Nephron progenitor cell (in vitro differentiated cells): ENCODE results near the gene ANO9.

ENCODE experiments used
- DNase-seq: peaks from one replicate; pipeline ENCODE4 v3.0.0; 2021
- H3K27ac Mint-ChIP-seq: 2 replicates; pipeline ENCODE4 v1.8.0; 2021; ENCODE audit warnings: mild to moderate bottlenecking, moderate library complexity, mixed read lengths
- H3K27me3 Mint-ChIP-seq: 2 replicates; pipeline ENCODE4 v1.8.0; 2021; ENCODE audit warnings: mild to moderate bottlenecking, low read depth, mixed read lengths; ENCODE audit not compliant: poor library complexity
- H3K36me3 Mint-ChIP-seq: 2 replicates; pipeline ENCODE4 v1.8.0; 2021; ENCODE audit warnings: low read depth, mixed read lengths
- H3K4me1 Mint-ChIP-seq: 2 replicates; pipeline ENCODE4 v1.8.0; 2021; ENCODE audit warnings: mixed read lengths
- H3K4me3 Mint-ChIP-seq: 2 replicates; pipeline ENCODE4 v1.8.0; 2021; ENCODE audit warnings: mild to moderate bottlenecking, moderate library complexity, mixed read lengths
- H3K9me3 Mint-ChIP-seq: 2 replicates; pipeline ENCODE4 v1.8.0; 2021; ENCODE audit warnings: mild to moderate bottlenecking, moderate library complexity, mixed read lengths
- CTCF ChIP-seq: fragments of 200-600 bp; sonication (generic); IDR thresholded peaks from 2 replicates; pipeline ENCODE4 v1.5.0; 2021; ENCODE audit warnings: antibody characterized with exemption

ANO9 gene

GRCh38 chr11:384511-384910 lies 57.3 kb downstream of the ANO9 start:
- DNase-seq: no peak
- Mint-ChIP-seq H3K4me1 (peaks cover 38% of the 10 kb centered on the region), H3K4me3 (no peak overlapping the region), H3K27ac (no peak overlapping the region), H3K27me3 (peaks cover 3% of the 10 kb centered on the region), H3K36me3 (peaks cover 40% of the 10 kb centered on the region), H3K9me3 (peaks cover 17% of the 10 kb centered on the region)
- no peak for TF ChIP-seq CTCF

- Mint-ChIP-seq H3K36me3 (peaks cover 50% of the 10 kb centered on the region), H3K4me3 (no peak overlapping the region), H3K9me3 (peaks cover 17% of the 10 kb centered on the region), H3K4me1 (peaks cover 28% of the 10 kb centered on the region), H3K27ac (peak overlapping the region; percentile 83), H3K27me3 (peaks cover 3% of the 10 kb centered on the region)
- DNase-seq: no peak
- no peak for TF ChIP-seq CTCF
Measured at GRCh38 chr11:383431-383830, 58.4 kb downstream of the ANO9 start.

GRCh38 chr11:382081-382629 lies 59.7 kb downstream of the ANO9 start:
- Mint-ChIP-seq H3K4me3 (no peak overlapping the region), H3K36me3 (peaks cover 60% of the 10 kb centered on the region), H3K27ac (peak overlapping the region; percentile 96), H3K27me3 (peaks cover 3% of the 10 kb centered on the region), H3K9me3 (peaks cover 14% of the 10 kb centered on the region), H3K4me1 (peaks cover 20% of the 10 kb centered on the region)
- TF ChIP-seq CTCF: no peak
- no peak for DNase-seq

- Mint-ChIP-seq H3K27ac (no peak overlapping the region), H3K4me3 (no peak overlapping the region), H3K9me3 (peaks cover 8% of the 10 kb centered on the region), H3K36me3 (peaks cover 54% of the 10 kb centered on the region), H3K27me3 (peaks cover 3% of the 10 kb centered on the region), H3K4me1 (peaks cover 20% of the 10 kb centered on the region)
- no peak for TF ChIP-seq CTCF
- no peak for DNase-seq
Measured at GRCh38 chr11:381501-382072, 60.2 kb downstream of the ANO9 start.

- H3K36me3 Mint-ChIP-seq: peaks cover 54% of the 10 kb centered on the region
- H3K4me3 Mint-ChIP-seq: no peak overlapping the region
- no peak for TF ChIP-seq CTCF
- peaks cover 6% of the 10 kb centered on the region for H3K9me3 Mint-ChIP-seq
- peaks cover 20% of the 10 kb centered on the region for H3K4me1 Mint-ChIP-seq
- no peak for DNase-seq
- H3K27ac Mint-ChIP-seq: no peak overlapping the region
- peaks cover 3% of the 10 kb centered on the region for H3K27me3 Mint-ChIP-seq
Measured at GRCh38 chr11:380996-381395, 60.8 kb downstream of the ANO9 start.

- Mint-ChIP-seq H3K9me3 (peaks cover 6% of the 10 kb centered on the region), H3K27ac (no peak overlapping the region), H3K4me1 (peaks cover 20% of the 10 kb centered on the region), H3K36me3 (peaks cover 54% of the 10 kb centered on the region), H3K27me3 (peaks cover 3% of the 10 kb centered on the region), H3K4me3 (no peak overlapping the region)
- no peak for TF ChIP-seq CTCF
- no peak for DNase-seq
Measured at GRCh38 chr11:380491-380890, 61.3 kb downstream of the ANO9 start.
